Trophoblast cell (in vitro differentiated cells and primary cell): ENCODE data around the gene PARP6.

Experiments used
- DNase-seq, 2 donors: peaks; one replicate each; pipeline ENCODE4 v3.0.0-alpha.2; 2016
- H2AFZ ChIP-seq: 2 replicates; pipeline ENCODE4 v1.6.1; 2013; ENCODE audit warnings: low read length, moderate library complexity, mild to moderate bottlenecking; ENCODE audit not compliant: insufficient read depth, poor library complexity
- H2AK5ac ChIP-seq: 2 replicates; pipeline ENCODE4 v1.6.1; 2013; ENCODE audit warnings: mild to moderate bottlenecking, low read length
- H2BK120ac ChIP-seq: 2 replicates; pipeline ENCODE4 v1.6.1; 2013; ENCODE audit warnings: low read length, mild to moderate bottlenecking, moderate library complexity; ENCODE audit not compliant: insufficient read depth, poor library complexity
- H2BK12ac ChIP-seq: 2 replicates; pipeline ENCODE4 v1.6.1; 2013; ENCODE audit warnings: mild to moderate bottlenecking, low read length, moderate library complexity
- H2BK5ac ChIP-seq: 2 replicates; pipeline ENCODE4 v1.6.1; 2013; ENCODE audit warnings: low read length, low read depth, moderate library complexity, mild to moderate bottlenecking; ENCODE audit not compliant: poor library complexity
- H3K14ac ChIP-seq: 2 replicates; pipeline ENCODE4 v1.6.1; 2013; ENCODE audit warnings: mild to moderate bottlenecking, low read length
- H3K18ac ChIP-seq: 2 replicates; pipeline ENCODE4 v1.6.1; 2013; ENCODE audit warnings: mild to moderate bottlenecking, low read length
- H3K23ac ChIP-seq: 2 replicates; pipeline ENCODE4 v1.6.1; 2013; ENCODE audit warnings: low read length
- H3K27ac ChIP-seq: 2 replicates; pipeline ENCODE4 v1.5.1; 2013; ENCODE audit warnings: low read depth, mild to moderate bottlenecking, inconsistent platforms, low read length, moderate library complexity
- H3K27me3 ChIP-seq: 2 replicates; pipeline ENCODE4 v1.6.1; 2013; ENCODE audit warnings: inconsistent platforms, mild to moderate bottlenecking, low read length, moderate library complexity; ENCODE audit not compliant: insufficient read depth
- H3K36me3 ChIP-seq, 2 experiments: 1 replicate in 1 of 2; 2 replicates in 1 of 2; pipeline ENCODE4 v1.6.1; 2013; ENCODE audit warnings: low read length in 2 of 2, mild to moderate bottlenecking in 2 of 2, moderate library complexity in 1 of 2; ENCODE audit not compliant: insufficient read depth in 2 of 2, control insufficient read depth in 1 of 2
- H3K4ac ChIP-seq: 2 replicates; pipeline ENCODE4 v1.6.1; 2013; ENCODE audit warnings: low read depth, mild to moderate bottlenecking, low read length, moderate library complexity
- H3K4me1 ChIP-seq, 2 experiments: 1 replicate in 1 of 2; 2 replicates in 1 of 2; pipeline ENCODE4 v1.6.1; 2013; ENCODE audit warnings: low read length in 2 of 2, mild to moderate bottlenecking in 2 of 2, moderate library complexity in 1 of 2; ENCODE audit not compliant: insufficient read depth in 2 of 2, control insufficient read depth in 1 of 2
- H3K4me2 ChIP-seq: 2 replicates; pipeline ENCODE4 v1.6.1; 2013; ENCODE audit warnings: inconsistent platforms, mild to moderate bottlenecking, low read length, moderate library complexity
- H3K4me3 ChIP-seq: 2 replicates; pipeline ENCODE4 v1.5.1; 2013; ENCODE audit warnings: mild to moderate bottlenecking, low read depth, low read length, inconsistent platforms
- H3K79me1 ChIP-seq: one replicate; pipeline ENCODE4 v1.6.1; 2013; ENCODE audit warnings: low read length
- H3K79me2 ChIP-seq: 2 replicates; pipeline ENCODE4 v1.6.1; 2013; ENCODE audit warnings: low read length, mild to moderate bottlenecking; ENCODE audit not compliant: control insufficient read depth, insufficient read depth, poor library complexity
- H3K9ac ChIP-seq: 2 replicates; pipeline ENCODE4 v1.6.1; 2013; ENCODE audit warnings: mild to moderate bottlenecking, low read length
- H3K9me3 ChIP-seq: 2 replicates; pipeline ENCODE4 v1.6.1; 2013; ENCODE audit warnings: low read depth, mild to moderate bottlenecking, control low read depth, inconsistent platforms, low read length; ENCODE audit not compliant: insufficient read depth
- H4K12ac ChIP-seq: 2 replicates; pipeline ENCODE4 v1.6.1; 2013; ENCODE audit warnings: low read depth, mild to moderate bottlenecking, low read length, moderate library complexity
- H4K8ac ChIP-seq: 2 replicates; pipeline ENCODE4 v1.6.1; 2013; ENCODE audit warnings: low read depth, mild to moderate bottlenecking, low read length, moderate library complexity
- H4K91ac ChIP-seq: one replicate; pipeline ENCODE4 v1.6.1; 2013; ENCODE audit warnings: low read depth, mild to moderate bottlenecking, low read length, moderate library complexity
- WGBS: extraction: QIAGEN DNeasy Blood & Tissue Kit; methylation state at CpG from one replicate; pipeline ENCODE4 v1.1.7; 2013; ENCODE audit warnings: missing lambda C conversion rate; ENCODE audit not compliant: insufficient read length, insufficient coverage; ENCODE audit errors: extremely low coverage; 5-methylcytosine and 5-hydroxymethylcytosine counted together

PARP6 gene

DNA sequence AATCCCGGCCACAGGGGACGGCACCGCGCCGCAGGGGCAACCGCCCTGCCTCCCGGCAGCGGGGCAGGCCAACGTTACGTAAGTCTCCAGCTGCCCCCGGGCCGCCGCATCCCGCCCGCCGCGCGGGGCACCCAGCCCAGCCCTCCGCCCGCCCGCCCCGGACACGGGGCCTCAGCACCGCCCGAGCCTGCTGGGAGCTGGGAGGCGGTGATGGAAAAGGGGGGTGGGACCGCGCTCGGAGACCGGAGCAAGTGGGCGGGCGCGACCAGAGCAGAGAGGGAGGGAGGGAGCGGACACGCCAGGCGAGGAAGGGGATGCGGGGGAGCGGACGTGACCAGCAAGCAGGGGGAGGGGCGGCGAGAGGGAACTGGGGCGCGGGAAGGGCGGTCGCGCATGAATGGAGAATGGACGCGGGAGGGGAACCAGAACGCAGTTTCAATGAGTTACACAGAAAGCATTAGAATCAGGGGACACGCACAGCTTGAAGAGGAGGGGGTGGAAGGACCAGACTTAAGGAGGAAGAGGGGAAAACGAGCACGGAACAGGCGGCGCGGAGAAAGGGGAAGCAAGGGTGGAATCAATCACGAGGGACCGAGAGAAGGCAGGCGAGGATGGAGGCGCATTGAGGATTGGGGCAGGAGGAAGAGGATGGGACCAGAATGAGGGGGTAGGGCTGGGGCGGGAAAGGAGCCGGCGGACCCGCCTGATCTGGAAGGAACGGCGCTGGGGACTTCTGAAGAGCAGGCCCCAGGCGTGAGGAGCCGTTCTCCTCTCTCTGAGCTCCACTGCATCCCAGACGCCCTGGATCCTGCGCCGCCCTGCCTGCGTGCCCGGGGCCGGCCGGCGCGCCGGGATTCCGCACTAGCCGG, 41.9 kb downstream of the PARP6 start:
- H3K23ac ChIP-seq: no peak overlapping the region
- no CpG with 5 or more reads among the region's 79 CpGs for WGBS
- H2AK5ac ChIP-seq: peak overlapping the region; percentile 84
- H4K12ac ChIP-seq: peak overlapping the region; percentile 90
- H3K4me2 ChIP-seq: peak overlapping the region; percentile 70
- peak overlapping the region; percentile 89 for H3K14ac ChIP-seq
- peak; percentile 51 to 64 for DNase-seq
- H2BK12ac ChIP-seq: no peak overlapping the region
- H2BK5ac ChIP-seq: peak overlapping the region; percentile 86
- H3K4ac ChIP-seq: peak overlapping the region; percentile 98
- peak overlapping the region; percentile 86 for H2BK120ac ChIP-seq
- H4K91ac ChIP-seq: peak overlapping the region; percentile 90
- peaks cover 16 to 22% of the 10 kb centered on the region in 2 experiments for H3K4me1 ChIP-seq
- H3K79me1 ChIP-seq: peaks cover 24% of the 10 kb centered on the region
- H3K9ac ChIP-seq: peak overlapping the region; percentile 95
- H3K79me2 ChIP-seq: peaks cover 23% of the 10 kb centered on the region
- H3K27ac ChIP-seq: peak overlapping the region; percentile 91
- peaks cover 0 to 1% of the 10 kb centered on the region in 2 experiments for H3K36me3 ChIP-seq
- H3K9me3 ChIP-seq: no peaks in the 10 kb centered on the region
- no peaks in the 10 kb centered on the region for H3K27me3 ChIP-seq
- H3K18ac ChIP-seq: peak overlapping the region; percentile 93
- H2AFZ ChIP-seq: peak overlapping the region; percentile 61
- peak overlapping the region; percentile 86 for H3K4me3 ChIP-seq
- peak overlapping the region; percentile 92 for H4K8ac ChIP-seq

DNA sequence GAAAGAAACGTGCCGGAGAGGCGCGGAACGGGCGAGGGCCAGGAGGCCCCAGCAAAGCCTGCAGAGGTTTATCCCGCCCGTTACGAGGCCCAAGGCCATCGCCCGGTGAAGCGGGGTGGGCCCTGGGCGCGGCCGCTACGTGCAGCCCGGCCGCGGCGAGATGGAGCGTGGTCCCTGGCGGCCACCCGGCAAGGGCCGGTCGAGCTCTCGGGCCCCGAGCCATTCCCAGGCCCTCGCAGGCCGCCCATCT, 42.5 kb downstream of the PARP6 start:
- Histone ChIP-seq H2BK120ac (peak overlapping the region; percentile 86), H3K9ac (peak overlapping the region; percentile 95), H3K4ac (peak overlapping the region; percentile 98), H4K12ac (peak overlapping the region; percentile 90), H3K4me3 (peak overlapping the region; percentile 86), H3K27me3 (no peaks in the 10 kb centered on the region), H4K91ac (peak overlapping the region; percentile 90), H3K23ac (no peak overlapping the region), H3K4me1 (peaks cover 16 to 22% of the 10 kb centered on the region in 2 experiments), H3K79me2 (peaks cover 23% of the 10 kb centered on the region), H2BK12ac (no peak overlapping the region), H4K8ac (peak overlapping the region; percentile 92), H2AFZ (peak overlapping the region; percentile 61), H3K27ac (peak overlapping the region; percentile 91), H3K36me3 (peaks cover 0 to 1% of the 10 kb centered on the region in 2 experiments), H3K14ac (peak overlapping the region; percentile 89), H3K9me3 (no peaks in the 10 kb centered on the region), H3K4me2 (peak overlapping the region; percentile 70), H3K18ac (peak overlapping the region; percentile 82), H2BK5ac (peak overlapping the region; percentile 75), H3K79me1 (peaks cover 24% of the 10 kb centered on the region), H2AK5ac (peak overlapping the region; percentile 84)
- no peak for DNase-seq
- WGBS: no CpG with 5 or more reads among the region's 29 CpGs

DNA sequence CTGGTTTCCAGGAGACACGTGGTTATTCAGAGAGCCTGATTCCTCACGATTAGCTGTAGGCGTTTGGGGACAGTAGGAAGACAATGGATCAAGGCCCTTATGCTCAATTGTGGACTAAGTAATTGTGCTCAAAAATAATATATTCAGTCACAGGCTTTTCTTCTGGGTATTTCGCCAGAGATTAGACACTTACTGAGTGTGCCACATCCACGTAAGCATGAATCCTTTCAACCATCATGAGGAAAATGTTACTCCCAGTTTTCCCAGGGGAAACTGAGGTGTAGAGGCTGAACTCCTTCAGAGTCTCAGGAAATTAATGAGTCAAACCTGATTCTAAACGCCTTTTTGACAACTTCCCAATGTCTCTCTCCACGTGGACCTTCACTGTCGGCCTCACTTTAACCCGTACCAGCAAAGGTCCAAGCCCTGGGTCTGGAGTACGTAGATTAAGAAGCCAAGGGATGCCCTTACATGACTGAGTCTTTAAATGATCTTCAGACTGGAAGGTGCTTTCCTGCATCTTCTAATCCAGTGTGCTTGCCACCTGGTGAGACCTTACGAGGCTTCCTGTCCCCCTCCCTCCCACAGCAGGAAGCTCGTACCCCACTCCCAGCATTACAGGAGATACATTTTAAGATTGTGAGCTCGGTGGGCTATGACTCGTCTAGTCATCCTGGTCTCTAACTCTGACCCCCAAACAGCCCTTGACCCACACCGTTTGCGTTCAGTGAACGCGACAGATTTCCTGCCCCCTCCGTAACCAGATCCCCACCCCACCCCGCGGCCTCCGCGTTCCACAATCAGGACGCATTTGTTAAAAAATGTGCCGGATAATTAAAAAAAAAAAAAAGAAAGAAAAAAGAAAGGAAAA, 43.0 kb downstream of the PARP6 start:
- H4K91ac ChIP-seq: peak overlapping the region; percentile 90
- H2BK5ac ChIP-seq: peak overlapping the region; percentile 75
- peak overlapping the region; percentile 70 for H3K4me2 ChIP-seq
- peaks cover 26% of the 10 kb centered on the region for H3K79me2 ChIP-seq
- H3K4me1 ChIP-seq: peaks cover 16 to 22% of the 10 kb centered on the region in 2 experiments
- peak overlapping the region; percentile 95 for H3K9ac ChIP-seq
- no peak overlapping the region for H3K23ac ChIP-seq
- WGBS: no CpG with 5 or more reads among the region's 25 CpGs
- peak overlapping the region; percentile 86 for H3K4me3 ChIP-seq
- no peak overlapping the region for H2AFZ ChIP-seq
- H3K9me3 ChIP-seq: no peaks in the 10 kb centered on the region
- peak overlapping the region; percentile 91 for H3K27ac ChIP-seq
- no peak overlapping the region for H2AK5ac ChIP-seq
- peak overlapping the region; percentile 39 for H4K8ac ChIP-seq
- H4K12ac ChIP-seq: no peak overlapping the region
- H2BK120ac ChIP-seq: peak overlapping the region; percentile 36
- peak in 1 of 2 donors; percentile 31 for DNase-seq
- H2BK12ac ChIP-seq: no peak overlapping the region
- H3K14ac ChIP-seq: peak overlapping the region; percentile 64
- H3K4ac ChIP-seq: peak overlapping the region; percentile 98
- no peaks in the 10 kb centered on the region for H3K27me3 ChIP-seq
- peak overlapping the region; percentile 57 for H3K18ac ChIP-seq
- H3K79me1 ChIP-seq: peaks cover 24% of the 10 kb centered on the region
- peaks cover 3 to 5% of the 10 kb centered on the region in 2 experiments for H3K36me3 ChIP-seq

GRCh38 chr15:72227720-72228119, 44.6 kb downstream of the PARP6 start:
- Histone ChIP-seq H2BK12ac (no peak overlapping the region), H3K27me3 (no peaks in the 10 kb centered on the region), H3K18ac (no peak overlapping the region), H4K12ac (no peak overlapping the region), H3K4me2 (peak overlapping the region; percentile 4), H3K9me3 (no peaks in the 10 kb centered on the region), H2AFZ (no peak overlapping the region), H2BK120ac (no peak overlapping the region), H3K79me2 (peaks cover 35% of the 10 kb centered on the region), H4K8ac (no peak overlapping the region), H2AK5ac (no peak overlapping the region), H3K36me3 (peaks cover 9 to 17% of the 10 kb centered on the region in 2 experiments), H3K23ac (no peak overlapping the region), H3K9ac (no peak overlapping the region), H3K4me3 (no peak overlapping the region), H3K14ac (no peak overlapping the region), H3K4me1 (peaks cover 16 to 22% of the 10 kb centered on the region in 2 experiments), H3K79me1 (peaks cover 24% of the 10 kb centered on the region), H3K27ac (peak overlapping the region; percentile 91), H4K91ac (no peak overlapping the region), H3K4ac (peak overlapping the region; percentile 64), H2BK5ac (no peak overlapping the region)
- DNase-seq: peak in 1 of 2 donors; percentile 20
- no CpG with 5 or more reads among the region's 4 CpGs for WGBS
